Gastroesophageal sphincter (tissue), 4 donors: ENCODE results near the gene DEK. TPM values are rescaled to one million over a fixed set of nuclear protein-coding genes. Genes with fewer than 3 reads are reported as not detected.

ENCODE experiments used
- ATAC-seq: fragments of 150-250 bp; one replicate; pipeline ENCODE4 v1.9.1; 2016; ENCODE audit warnings: mild to moderate bottlenecking, moderate library complexity
- H3K27ac ChIP-seq, 4 donors: fragments of 200-600 bp; sonication (generic) in 3 of 4; 1 replicate in 3 of 4; 2 replicates in 1 of 4; pipeline ENCODE4 v1.5.1; 2016 to 2019
- H3K27me3 ChIP-seq: fragments of 200-600 bp; sonication (generic); one replicate; pipeline ENCODE4 v1.5.1; 2019
- H3K36me3 ChIP-seq, 2 donors: fragments of 200-600 bp; sonication (generic); one replicate each; pipeline ENCODE4 v1.5.1; 2019; ENCODE audit warnings: control low read depth in 1 of 2
- H3K4me1 ChIP-seq, 3 donors: fragments of 200-600 bp; sonication (generic); 1 replicate in 2 of 3; 2 replicates in 1 of 3; pipeline ENCODE4 v1.5.1; 2016 to 2019; ENCODE audit warnings: control low read depth in 2 of 3
- H3K4me3 ChIP-seq, 2 donors: fragments of 200-600 bp; sonication (generic); one replicate each; pipeline ENCODE4 v1.5.1; 2019; ENCODE audit warnings: mild to moderate bottlenecking in 1 of 2, moderate library complexity in 1 of 2
- H3K9me3 ChIP-seq, 3 donors: fragments of 200-600 bp; sonication (generic); one replicate each; pipeline ENCODE4 v1.5.1; 2017 to 2019; ENCODE audit warnings: control low read depth in 2 of 3
- EP300 ChIP-seq: sonication (generic); formaldehyde crosslinking; IDR thresholded peaks from one replicate; pipeline ENCODE4 v1.6.1; 2017; ENCODE audit warnings: antibody characterized with exemption, mild to moderate bottlenecking
- POLR2A ChIP-seq, 2 donors: fragments of 450-650 bp; IDR thresholded peaks; one replicate each; pipeline ENCODE4 v1.6.1; 2017; ENCODE audit warnings: antibody characterized with exemption in 2 of 2, mild to moderate bottlenecking in 2 of 2, moderate library complexity in 1 of 2
- POLR2AphosphoS5 ChIP-seq: sonication (generic); formaldehyde crosslinking; IDR thresholded peaks from one replicate; pipeline ENCODE4 v1.6.1; 2017; ENCODE audit warnings: antibody characterized with exemption
- WGBS, 2 donors: methylation state at CpG; one replicate each; pipeline ENCODE4 v1.1.5; 2018; ENCODE audit warnings: low coverage in 1 of 2; 5-methylcytosine and 5-hydroxymethylcytosine counted together
- total RNA-seq, 4 donors: library from RNA; depleted of rRNA; stranded (reverse); fragments of >200 nt; gene quantifications; one replicate each; pipeline ENCODE4 v1.1.0, GENCODE V29; 2016
- TF ChIP-seq, protein P1 (sequence below), 4 experiments: fragments of 200-600 bp in 2 of 4; fragments of 450-650 bp in 2 of 4; sonication (generic) in 1 of 4; IDR thresholded peaks; one replicate each; pipeline ENCODE4 v1.5.1; 2017 to 2019; ENCODE audit warnings: antibody characterized with exemption in 4 of 4, mild to moderate bottlenecking in 2 of 4, moderate library complexity in 2 of 4

The DEK gene
- total RNA-seq, 4 donors from 2014 or later: 162 to 186 (median 177) TPM

DNA sequence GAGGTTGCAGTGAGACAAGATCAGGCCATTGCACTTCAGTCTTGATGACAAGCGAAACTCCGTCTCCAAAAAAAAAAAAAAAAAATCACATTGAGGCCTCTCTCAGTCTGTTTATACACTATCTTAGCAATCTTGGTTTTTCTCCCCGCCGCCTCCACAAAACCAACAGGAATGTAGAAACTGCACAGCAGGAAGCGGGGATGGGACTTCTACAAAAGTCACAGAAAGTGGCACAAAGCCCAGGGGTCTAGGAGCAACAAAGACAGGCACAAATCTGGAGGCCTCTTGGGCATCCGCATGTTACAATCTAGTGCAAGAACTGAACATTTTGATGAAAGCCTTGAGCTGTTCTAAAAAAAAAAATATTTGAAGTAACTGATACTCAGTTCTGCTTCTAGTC, 60.5 kb downstream of the DEK start:
- no peaks in the 10 kb centered on the region for H3K27me3 ChIP-seq
- no peak overlapping the region for H3K27ac ChIP-seq
- H3K4me1 ChIP-seq: peaks cover 0 to 4% (median 0%) of the 10 kb centered on the region in 3 donors
- H3K4me3 ChIP-seq: no peak overlapping the region
- 76 to 92% methylated on average over 3 to 6 of the region's 6 CpGs for WGBS, 2 donors
- no peaks in the 10 kb centered on the region for H3K9me3 ChIP-seq
- H3K36me3 ChIP-seq: peaks cover 0 to 60% of the 10 kb centered on the region in 2 donors
- TF ChIP-seq EP300 (no peak), POLR2A (IDR thresholded peaks at IDR 0.05) (no peak), POLR2AphosphoS5 (no peak)
- TF ChIP-seq, protein P1, sequence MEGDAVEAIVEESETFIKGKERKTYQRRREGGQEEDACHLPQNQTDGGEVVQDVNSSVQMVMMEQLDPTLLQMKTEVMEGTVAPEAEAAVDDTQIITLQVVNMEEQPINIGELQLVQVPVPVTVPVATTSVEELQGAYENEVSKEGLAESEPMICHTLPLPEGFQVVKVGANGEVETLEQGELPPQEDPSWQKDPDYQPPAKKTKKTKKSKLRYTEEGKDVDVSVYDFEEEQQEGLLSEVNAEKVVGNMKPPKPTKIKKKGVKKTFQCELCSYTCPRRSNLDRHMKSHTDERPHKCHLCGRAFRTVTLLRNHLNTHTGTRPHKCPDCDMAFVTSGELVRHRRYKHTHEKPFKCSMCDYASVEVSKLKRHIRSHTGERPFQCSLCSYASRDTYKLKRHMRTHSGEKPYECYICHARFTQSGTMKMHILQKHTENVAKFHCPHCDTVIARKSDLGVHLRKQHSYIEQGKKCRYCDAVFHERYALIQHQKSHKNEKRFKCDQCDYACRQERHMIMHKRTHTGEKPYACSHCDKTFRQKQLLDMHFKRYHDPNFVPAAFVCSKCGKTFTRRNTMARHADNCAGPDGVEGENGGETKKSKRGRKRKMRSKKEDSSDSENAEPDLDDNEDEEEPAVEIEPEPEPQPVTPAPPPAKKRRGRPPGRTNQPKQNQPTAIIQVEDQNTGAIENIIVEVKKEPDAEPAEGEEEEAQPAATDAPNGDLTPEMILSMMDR (IDR thresholded peaks at IDR 0.05): no peak
- ATAC-seq: no peak

GRCh38 chr6:18192026-18192425, 72.3 kb downstream of the DEK start:
- ATAC-seq: no peak
- Histone ChIP-seq H3K27me3 (no peaks in the 10 kb centered on the region), H3K4me1 (no peaks in the 10 kb centered on the region), H3K4me3 (no peak overlapping the region), H3K36me3 (peaks cover 4 to 50% of the 10 kb centered on the region in 2 donors), H3K27ac (no peak overlapping the region), H3K9me3 (no peaks in the 10 kb centered on the region)
- no peak for TF ChIP-seq POLR2A (IDR thresholded peaks at IDR 0.05)
- no peak for TF ChIP-seq EP300
- no peak for TF ChIP-seq POLR2AphosphoS5
- TF ChIP-seq, protein P1 (IDR thresholded peaks at IDR 0.05): no peak
- WGBS, 2 donors: 95 to 97% methylated on average over 3 of the region's 3 CpGs

DNA sequence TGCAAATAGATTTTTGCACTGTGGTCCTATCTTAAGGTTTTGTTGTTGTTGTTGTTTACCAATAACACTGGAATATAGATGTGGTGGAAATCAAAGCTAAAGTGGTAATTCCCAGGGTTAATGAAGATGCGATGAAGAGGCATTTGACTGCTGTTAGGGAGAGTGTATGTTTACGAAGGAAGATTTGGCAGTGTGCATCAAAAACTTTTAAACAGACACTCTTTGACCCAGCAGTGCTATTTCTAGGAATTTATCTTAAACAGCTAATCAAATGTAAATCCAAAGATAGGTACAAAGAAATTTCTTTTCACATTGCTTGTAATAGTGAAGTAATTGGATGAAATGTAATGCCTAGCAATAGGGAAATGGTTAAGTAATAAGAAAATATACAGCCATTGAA, 75.1 kb downstream of the DEK start:
- 51 to 93% methylated on average over 2 of the region's 2 CpGs for WGBS, 2 donors
- TF ChIP-seq POLR2A (IDR thresholded peaks at IDR 0.05): no peak
- no peak for TF ChIP-seq POLR2AphosphoS5
- TF ChIP-seq EP300: no peak

GRCh38 chr6:18187701-18188100, 76.6 kb downstream of the DEK start:
- Histone ChIP-seq H3K36me3 (peaks cover 0 to 43% of the 10 kb centered on the region in 2 donors), H3K4me1 (no peaks in the 10 kb centered on the region), H3K27me3 (no peaks in the 10 kb centered on the region), H3K27ac (no peak overlapping the region), H3K4me3 (no peak overlapping the region), H3K9me3 (no peaks in the 10 kb centered on the region)
- TF ChIP-seq POLR2A (IDR thresholded peaks at IDR 0.05) (no peak), EP300 (no peak), POLR2AphosphoS5 (no peak)
- TF ChIP-seq, protein P1 (IDR thresholded peaks at IDR 0.05): no peak
- WGBS, 2 donors: 89 to 100% methylated on average over 1 to 4 of the region's 10 CpGs
- ATAC-seq: no peak

More for the DNA sequence above, 75.1 kb downstream of the DEK start:
- no peak overlapping the region for H3K27ac ChIP-seq
- peaks cover 0 to 44% of the 10 kb centered on the region in 2 donors for H3K36me3 ChIP-seq
- no peak for ATAC-seq
- H3K9me3 ChIP-seq: no peaks in the 10 kb centered on the region
- no peaks in the 10 kb centered on the region for H3K27me3 ChIP-seq
- H3K4me3 ChIP-seq: no peak overlapping the region
- no peaks in the 10 kb centered on the region for H3K4me1 ChIP-seq

GRCh38 chr6:18186540-18187250, 77.6 kb downstream of the DEK start:
- TF ChIP-seq, protein P1 (IDR thresholded peaks at IDR 0.05): no peak
- TF ChIP-seq EP300: no peak
- TF ChIP-seq POLR2A (IDR thresholded peaks at IDR 0.05): no peak
- TF ChIP-seq POLR2AphosphoS5: no peak
- WGBS, 2 donors: 90 to 91% methylated on average over 2 to 4 of the region's 4 CpGs

More at GRCh38 chr6:18186540-18187250, 77.6 kb downstream of the DEK start:
- peaks cover 0 to 32% of the 10 kb centered on the region in 2 donors for H3K36me3 ChIP-seq
- no peaks in the 10 kb centered on the region for H3K4me1 ChIP-seq
- H3K4me3 ChIP-seq: no peak overlapping the region
- no peak overlapping the region for H3K27ac ChIP-seq
- no peaks in the 10 kb centered on the region for H3K9me3 ChIP-seq
- H3K27me3 ChIP-seq: no peaks in the 10 kb centered on the region
- ATAC-seq: no peak
